Activated T-helper 1 cell treated with anti-CD3 and anti-CD28 coated beads, Interleukin-12 subunit alpha, Interleukin-12 subunit beta, Interleukin-2, Interleukin-4 antibody, amounts not matched to agents 30 ng/mL and 10 ng/mL and 1 ng/mL, durations not matched to agents 14 hours and 24 hours and 36 hours (primary cell): ENCODE measurements around the gene PPME1. TPM values are rescaled to one million over a fixed set of nuclear protein-coding genes. Genes with fewer than 3 reads are reported as not detected.

Experiments used
- DNase-seq: peaks from one replicate; pipeline ENCODE4 v3.0.0; 2021; ENCODE audit warnings: low spot score
- H3K27ac Mint-ChIP-seq: one replicate; pipeline ENCODE4 v1.8.0; 2021; ENCODE audit warnings: mild to moderate bottlenecking, mixed read lengths
- H3K27me3 Mint-ChIP-seq: one replicate; pipeline ENCODE4 v1.8.0; 2022; ENCODE audit warnings: mild to moderate bottlenecking, moderate library complexity, mixed read lengths; ENCODE audit not compliant: insufficient read depth
- H3K36me3 Mint-ChIP-seq: one replicate; pipeline ENCODE4 v1.8.0; 2021; ENCODE audit warnings: low read depth, mixed read lengths
- H3K4me1 Mint-ChIP-seq: one replicate; pipeline ENCODE4 v1.8.0; 2021; ENCODE audit warnings: low read depth, mixed read lengths
- H3K4me3 Mint-ChIP-seq: one replicate; pipeline ENCODE4 v1.8.0; 2021; ENCODE audit warnings: mild to moderate bottlenecking, moderate library complexity, mixed read lengths
- H3K9me3 Mint-ChIP-seq: one replicate; pipeline ENCODE4 v1.8.0; 2021; ENCODE audit warnings: mixed read lengths
- intact Hi-C: fragments of 100-400 bp; cut with micrococcal nuclease; formaldehyde crosslinking; loops from one replicate; pipeline ENCODE4 v1.15.1; 2024
- total RNA-seq: library from RNA; stranded (reverse); gene quantifications from 2 replicates; pipeline ENCODE4 v1.2.3, GENCODE V29; 2022

The PPME1 gene
- total RNA-seq, 1 donor from 2014 or later: 68.1 TPM

DNA sequence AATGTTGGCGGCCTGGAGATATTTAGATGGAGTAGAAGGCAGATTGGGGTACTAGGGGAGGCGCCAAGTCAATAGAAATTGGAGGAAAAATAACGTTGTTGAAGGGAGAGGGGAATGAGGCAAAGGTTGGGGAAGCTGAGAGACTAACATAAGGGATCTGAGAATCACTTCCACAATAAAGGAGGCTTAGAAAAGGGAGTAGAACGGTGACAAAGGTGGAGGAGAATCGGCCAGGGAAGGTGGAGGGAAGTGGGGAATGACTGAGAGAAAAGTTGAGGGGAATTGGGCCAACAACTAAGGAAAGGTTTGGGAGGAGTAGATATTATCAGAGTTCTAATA is 510 bp downstream of the PPME1 start:
- H3K9me3 Mint-ChIP-seq: no peaks in the 10 kb centered on the region
- H3K27ac Mint-ChIP-seq: no peak overlapping the region
- no peaks in the 10 kb centered on the region for H3K27me3 Mint-ChIP-seq
- H3K4me3 Mint-ChIP-seq: no peak overlapping the region
- H3K4me1 Mint-ChIP-seq: peaks cover 11% of the 10 kb centered on the region
- peaks cover 7% of the 10 kb centered on the region for H3K36me3 Mint-ChIP-seq
- no peak for DNase-seq
- intact Hi-C loops: loop anchor here (1.0 to 2.0 kb wide), 10 partner anchors 176 to 573 kb away; partner anchors contain the start of genes COA4, FAM168A, LIPT2 and PAAF1

DNA sequence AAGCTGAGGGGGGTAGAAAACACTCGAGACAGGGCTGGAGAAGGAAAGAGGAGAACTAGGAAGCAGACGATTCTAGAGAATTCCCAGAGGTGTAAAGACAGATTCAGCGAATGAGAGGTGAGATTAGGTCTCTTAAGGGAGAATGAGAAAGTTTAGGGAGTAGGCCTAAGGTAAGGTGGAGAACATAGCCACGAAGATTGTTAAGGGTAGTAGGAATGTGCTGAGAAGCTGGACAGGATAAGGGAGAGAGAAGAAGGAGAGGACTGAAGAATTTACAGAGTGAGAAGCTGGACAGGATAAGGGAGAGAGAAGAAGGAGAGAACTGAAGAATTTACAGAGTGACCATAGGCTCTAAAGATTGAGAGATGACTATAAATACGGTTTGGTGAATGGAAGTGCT is 908 bp downstream of the PPME1 start:
- intact Hi-C loops: loop anchor here (1.0 to 2.0 kb wide), 10 partner anchors 177 to 574 kb away; partner anchors contain the start of genes COA4, FAM168A, LIPT2 and PAAF1
- peaks cover 11% of the 10 kb centered on the region for H3K4me1 Mint-ChIP-seq
- H3K36me3 Mint-ChIP-seq: peaks cover 7% of the 10 kb centered on the region
- no peaks in the 10 kb centered on the region for H3K27me3 Mint-ChIP-seq
- H3K4me3 Mint-ChIP-seq: no peak overlapping the region
- H3K9me3 Mint-ChIP-seq: no peaks in the 10 kb centered on the region
- no peak overlapping the region for H3K27ac Mint-ChIP-seq
- no peak for DNase-seq

- H3K27ac Mint-ChIP-seq: no peak overlapping the region
- peaks cover 14% of the 10 kb centered on the region for H3K36me3 Mint-ChIP-seq
- no peaks in the 10 kb centered on the region for H3K27me3 Mint-ChIP-seq
- intact Hi-C loops: no loop called here
- no peaks in the 10 kb centered on the region for H3K9me3 Mint-ChIP-seq
- no peak overlapping the region for H3K4me3 Mint-ChIP-seq
- DNase-seq: no peak
- H3K4me1 Mint-ChIP-seq: peaks cover 11% of the 10 kb centered on the region
Measured at GRCh38 chr11:74175920-74176319, 4.8 kb downstream of the PPME1 start.

GRCh38 chr11:74179234-74180052 is 8.4 kb downstream of the PPME1 start:
- intact Hi-C loops: no loop called here
- H3K9me3 Mint-ChIP-seq: no peaks in the 10 kb centered on the region
- peaks cover 18% of the 10 kb centered on the region for H3K36me3 Mint-ChIP-seq
- no peak overlapping the region for H3K4me3 Mint-ChIP-seq
- DNase-seq: no peak
- H3K4me1 Mint-ChIP-seq: peaks cover 2% of the 10 kb centered on the region
- no peaks in the 10 kb centered on the region for H3K27me3 Mint-ChIP-seq
- no peak overlapping the region for H3K27ac Mint-ChIP-seq

- Mint-ChIP-seq H3K4me3 (no peak overlapping the region), H3K27me3 (no peaks in the 10 kb centered on the region), H3K36me3 (peaks cover 19% of the 10 kb centered on the region), H3K9me3 (no peaks in the 10 kb centered on the region), H3K27ac (no peak overlapping the region), H3K4me1 (peaks cover 8% of the 10 kb centered on the region)
- intact Hi-C loops: no loop called here
- DNase-seq: no peak
Measured at GRCh38 chr11:74182635-74183034, 11.5 kb downstream of the PPME1 start.

- DNase-seq: no peak
- Mint-ChIP-seq H3K4me3 (no peak overlapping the region), H3K36me3 (peaks cover 20% of the 10 kb centered on the region), H3K4me1 (peaks cover 13% of the 10 kb centered on the region), H3K27me3 (no peaks in the 10 kb centered on the region), H3K9me3 (peaks cover under 1% of the 10 kb centered on the region), H3K27ac (no peak overlapping the region)
- intact Hi-C loops: no loop called here
Measured at GRCh38 chr11:74185285-74185684, 14.2 kb downstream of the PPME1 start.

GRCh38 chr11:74185695-74186094 is 14.6 kb downstream of the PPME1 start:
- DNase-seq: no peak
- peaks cover 5% of the 10 kb centered on the region for H3K9me3 Mint-ChIP-seq
- intact Hi-C loops: no loop called here
- H3K4me1 Mint-ChIP-seq: peaks cover 13% of the 10 kb centered on the region
- no peaks in the 10 kb centered on the region for H3K27me3 Mint-ChIP-seq
- no peak overlapping the region for H3K27ac Mint-ChIP-seq
- H3K36me3 Mint-ChIP-seq: peaks cover 24% of the 10 kb centered on the region
- no peak overlapping the region for H3K4me3 Mint-ChIP-seq

GRCh38 chr11:74195828-74196227 is 24.7 kb downstream of the PPME1 start:
- Mint-ChIP-seq H3K4me1 (no peaks in the 10 kb centered on the region), H3K27me3 (no peaks in the 10 kb centered on the region), H3K36me3 (peaks cover 39% of the 10 kb centered on the region), H3K27ac (no peak overlapping the region), H3K9me3 (peaks cover 19% of the 10 kb centered on the region), H3K4me3 (no peak overlapping the region)
- intact Hi-C loops: no loop called here
- no peak for DNase-seq

- Mint-ChIP-seq H3K36me3 (peaks cover 31% of the 10 kb centered on the region), H3K4me3 (no peak overlapping the region), H3K4me1 (no peaks in the 10 kb centered on the region), H3K27me3 (no peaks in the 10 kb centered on the region), H3K9me3 (peaks cover 19% of the 10 kb centered on the region), H3K27ac (no peak overlapping the region)
- DNase-seq: no peak
- intact Hi-C loops: no loop called here
Measured at GRCh38 chr11:74196781-74197486, 25.8 kb downstream of the PPME1 start.

DNA sequence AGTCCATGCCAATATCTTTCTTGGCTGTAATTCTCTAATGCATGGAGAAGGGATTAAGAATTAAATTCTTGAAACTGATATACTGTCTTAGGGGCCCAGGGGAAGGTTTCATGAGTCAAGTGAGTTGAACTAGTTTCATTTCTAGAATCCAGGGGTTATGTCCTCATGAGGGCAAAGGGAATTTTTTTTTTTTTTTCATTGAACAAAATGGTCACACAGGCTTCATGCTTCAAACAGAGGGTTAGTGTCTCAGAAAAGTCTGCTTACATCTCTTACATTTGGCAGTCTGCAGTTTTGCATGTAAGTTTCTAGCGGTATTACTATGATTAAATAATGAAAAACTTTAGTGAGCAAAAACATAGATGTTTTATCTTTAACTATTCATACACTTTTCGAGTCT is 32.9 kb downstream of the PPME1 start:
- intact Hi-C loops: no loop called here
- no peaks in the 10 kb centered on the region for H3K27me3 Mint-ChIP-seq
- H3K9me3 Mint-ChIP-seq: peaks cover 6% of the 10 kb centered on the region
- no peak overlapping the region for H3K4me3 Mint-ChIP-seq
- peaks cover 29% of the 10 kb centered on the region for H3K36me3 Mint-ChIP-seq
- no peak for DNase-seq
- no peak overlapping the region for H3K27ac Mint-ChIP-seq
- H3K4me1 Mint-ChIP-seq: peaks cover 5% of the 10 kb centered on the region

DNA sequence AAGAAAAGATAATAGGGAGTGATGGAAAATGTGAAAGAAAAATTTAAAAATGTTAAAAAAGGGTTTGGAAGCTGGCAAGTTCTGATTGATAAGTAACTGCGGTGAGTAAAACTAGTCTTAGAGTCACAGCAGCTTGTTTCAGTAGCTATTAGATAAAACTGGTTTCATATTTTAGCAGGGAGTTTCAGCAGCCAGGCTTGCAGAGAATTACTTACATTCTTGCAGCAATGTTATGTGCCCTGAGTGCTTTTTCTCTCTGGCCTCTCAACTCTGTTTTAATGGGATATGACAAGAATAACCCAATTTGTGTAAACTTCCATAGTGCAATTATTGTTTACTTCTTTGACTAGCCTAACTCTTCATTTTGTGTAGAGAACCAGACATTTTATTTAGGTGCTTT is 33.6 kb downstream of the PPME1 start:
- no peaks in the 10 kb centered on the region for H3K27me3 Mint-ChIP-seq
- H3K4me3 Mint-ChIP-seq: no peak overlapping the region
- peaks cover 5% of the 10 kb centered on the region for H3K4me1 Mint-ChIP-seq
- H3K9me3 Mint-ChIP-seq: no peaks in the 10 kb centered on the region
- intact Hi-C loops: no loop called here
- H3K36me3 Mint-ChIP-seq: peaks cover 33% of the 10 kb centered on the region
- no peak for DNase-seq
- no peak overlapping the region for H3K27ac Mint-ChIP-seq

- no peak overlapping the region for H3K27ac Mint-ChIP-seq
- no peaks in the 10 kb centered on the region for H3K9me3 Mint-ChIP-seq
- H3K27me3 Mint-ChIP-seq: no peaks in the 10 kb centered on the region
- H3K36me3 Mint-ChIP-seq: peaks cover 36% of the 10 kb centered on the region
- H3K4me3 Mint-ChIP-seq: no peak overlapping the region
- no peak for DNase-seq
- intact Hi-C loops: no loop called here
- H3K4me1 Mint-ChIP-seq: peaks cover 5% of the 10 kb centered on the region
Measured at GRCh38 chr11:74205181-74205580, 34.1 kb downstream of the PPME1 start.

GRCh38 chr11:74206746-74207145 is 35.7 kb downstream of the PPME1 start:
- no peak overlapping the region for H3K4me3 Mint-ChIP-seq
- peaks cover 5% of the 10 kb centered on the region for H3K4me1 Mint-ChIP-seq
- peaks cover 40% of the 10 kb centered on the region for H3K36me3 Mint-ChIP-seq
- intact Hi-C loops: no loop called here
- no peak for DNase-seq
- H3K27ac Mint-ChIP-seq: no peak overlapping the region
- H3K9me3 Mint-ChIP-seq: no peaks in the 10 kb centered on the region
- H3K27me3 Mint-ChIP-seq: no peaks in the 10 kb centered on the region
